ENCODE results near the gene CLDN5. TPM values are rescaled to one million over a fixed set of nuclear protein-coding genes. Genes with fewer than 3 reads are reported as not detected.

Gene CLDN5
- total RNA-seq, 4 donors from 2014 or later: 40.4 to 108 (median 89.6) TPM

- intact Hi-C loops (cut with DNase I; ENCODE audit: low total_unique reads): no loop called here
These were observed 13.3 kb downstream of the CLDN5 start for GRCh38 chr22:19510919-19511341.

GRCh38 chr22:19509923-19510322 lies 14.3 kb downstream of the CLDN5 start:
- in situ Hi-C loops (cut with MboI; ENCODE audit: low sequenced_read_pairs in 4 of 4): loop anchor here in 1 of 4 donors (25.0 kb wide), 1 partner anchor 523 kb away; no protein-coding TSS in a partner anchor
- Histone ChIP-seq H3K9me3 (no peaks in the 10 kb centered on the region), H3K4me1 (no peaks in the 10 kb centered on the region), H3K36me3 (no peaks in the 10 kb centered on the region), H3K27me3 (no peaks in the 10 kb centered on the region), H3K4me3 (no peak overlapping the region), H3K27ac (no peak overlapping the region)
- ATAC-seq (no peak), DNase-seq (no peak)
- intact Hi-C loops (cut with DNase I; ENCODE audit: low total_unique reads): no loop called here
- TF ChIP-seq POLR2A (IDR thresholded peaks at IDR 0.05): no peak
- TF ChIP-seq, protein P1, sequence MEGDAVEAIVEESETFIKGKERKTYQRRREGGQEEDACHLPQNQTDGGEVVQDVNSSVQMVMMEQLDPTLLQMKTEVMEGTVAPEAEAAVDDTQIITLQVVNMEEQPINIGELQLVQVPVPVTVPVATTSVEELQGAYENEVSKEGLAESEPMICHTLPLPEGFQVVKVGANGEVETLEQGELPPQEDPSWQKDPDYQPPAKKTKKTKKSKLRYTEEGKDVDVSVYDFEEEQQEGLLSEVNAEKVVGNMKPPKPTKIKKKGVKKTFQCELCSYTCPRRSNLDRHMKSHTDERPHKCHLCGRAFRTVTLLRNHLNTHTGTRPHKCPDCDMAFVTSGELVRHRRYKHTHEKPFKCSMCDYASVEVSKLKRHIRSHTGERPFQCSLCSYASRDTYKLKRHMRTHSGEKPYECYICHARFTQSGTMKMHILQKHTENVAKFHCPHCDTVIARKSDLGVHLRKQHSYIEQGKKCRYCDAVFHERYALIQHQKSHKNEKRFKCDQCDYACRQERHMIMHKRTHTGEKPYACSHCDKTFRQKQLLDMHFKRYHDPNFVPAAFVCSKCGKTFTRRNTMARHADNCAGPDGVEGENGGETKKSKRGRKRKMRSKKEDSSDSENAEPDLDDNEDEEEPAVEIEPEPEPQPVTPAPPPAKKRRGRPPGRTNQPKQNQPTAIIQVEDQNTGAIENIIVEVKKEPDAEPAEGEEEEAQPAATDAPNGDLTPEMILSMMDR (IDR thresholded peaks at IDR 0.05 in 4 of 5, conservative IDR thresholded peaks at IDR 0.05 in 1 of 5): no peak

More at GRCh38 chr22:19510919-19511341, 13.3 kb downstream of the CLDN5 start:
- DNase-seq: no peak
- Histone ChIP-seq H3K4me3 (no peak overlapping the region), H3K27me3 (no peaks in the 10 kb centered on the region), H3K4me1 (no peaks in the 10 kb centered on the region), H3K36me3 (no peaks in the 10 kb centered on the region), H3K9me3 (no peaks in the 10 kb centered on the region), H3K27ac (no peak overlapping the region)
- in situ Hi-C loops (cut with MboI; ENCODE audit: low sequenced_read_pairs in 4 of 4): loop anchor here in 1 of 4 donors (25.0 kb wide), 1 partner anchor 524 kb away; no protein-coding TSS in a partner anchor
- ATAC-seq: no peak
- TF ChIP-seq, protein P1 (IDR thresholded peaks at IDR 0.05 in 4 of 5, conservative IDR thresholded peaks at IDR 0.05 in 1 of 5): no peak
- TF ChIP-seq POLR2A (IDR thresholded peaks at IDR 0.05): no peak

DNA sequence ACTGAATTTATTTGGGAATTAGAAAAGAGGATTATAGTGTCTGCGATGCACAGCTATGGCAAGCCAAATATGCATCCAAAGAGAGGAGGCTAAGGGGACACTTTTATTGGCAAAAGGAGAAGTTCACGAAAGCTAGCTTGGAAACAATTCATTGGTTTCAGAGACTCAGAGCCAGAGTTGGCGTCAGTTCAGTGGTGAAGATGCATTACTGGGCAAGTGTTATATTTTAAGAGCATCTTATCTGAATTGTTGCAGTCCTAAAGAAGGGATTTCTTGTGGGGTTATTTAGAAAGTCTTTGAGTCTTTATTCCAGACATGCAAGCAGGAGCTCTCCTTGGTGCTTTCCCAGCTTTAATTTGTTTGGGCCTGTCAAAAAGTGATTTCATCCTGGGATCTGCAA lies 15.0 kb downstream of the CLDN5 start:
- in situ Hi-C loops (cut with MboI; ENCODE audit: low sequenced_read_pairs in 4 of 4): loop anchor here in 1 of 4 donors (25.0 kb wide), 1 partner anchor 522 kb away; no protein-coding TSS in a partner anchor

DNA sequence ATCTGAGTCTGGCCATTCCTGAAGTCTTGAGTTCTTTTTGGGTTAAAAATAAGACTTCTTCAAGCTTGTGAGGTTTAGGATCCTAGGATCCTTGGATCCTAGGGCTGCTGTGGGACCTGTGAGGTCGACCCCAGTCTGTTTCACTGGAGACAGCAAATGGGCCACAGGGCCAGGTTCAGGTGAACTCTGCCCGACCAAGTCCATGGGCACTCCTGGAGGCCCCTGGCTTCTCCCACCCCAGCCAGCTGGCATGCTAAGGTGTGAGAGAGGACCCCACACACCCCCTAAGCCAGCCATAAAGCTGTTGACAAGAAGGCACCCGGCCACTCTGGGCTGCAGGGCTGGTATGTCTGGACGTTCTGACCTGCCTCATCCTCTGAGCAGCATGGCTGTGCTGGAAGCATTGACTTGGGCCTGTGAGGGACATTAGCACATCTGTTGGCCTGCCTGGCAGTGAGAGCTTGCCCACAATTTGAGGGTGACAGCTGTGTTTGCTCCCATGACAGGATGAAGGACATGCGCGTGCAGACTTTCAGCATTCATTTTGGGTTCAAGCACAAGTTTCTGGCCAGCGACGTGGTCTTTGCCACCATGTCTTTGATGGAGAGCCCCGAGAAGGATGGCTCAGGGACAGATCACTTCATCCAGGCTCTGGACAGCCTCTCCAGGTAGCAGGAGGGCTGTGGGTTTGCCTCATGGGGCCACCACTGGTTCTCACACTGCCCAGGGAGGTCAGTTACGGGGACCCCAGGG lies 16.0 kb downstream of the CLDN5 start:
- no peaks in the 10 kb centered on the region for H3K9me3 ChIP-seq
- no peaks in the 10 kb centered on the region for H3K36me3 ChIP-seq
- no peak for DNase-seq
- no peak for ATAC-seq
- no peaks in the 10 kb centered on the region for H3K4me1 ChIP-seq
- no peak overlapping the region for H3K27ac ChIP-seq
- TF ChIP-seq POLR2A (IDR thresholded peaks at IDR 0.05): no peak
- TF ChIP-seq, protein P1 (IDR thresholded peaks at IDR 0.05 in 4 of 5, conservative IDR thresholded peaks at IDR 0.05 in 1 of 5): no peak
- in situ Hi-C loops (cut with MboI; ENCODE audit: low sequenced_read_pairs in 4 of 4) (loop anchor here in 1 of 4 donors (25.0 kb wide), 1 partner anchor 521 kb away; no protein-coding TSS in a partner anchor), intact Hi-C loops (cut with DNase I; ENCODE audit: low total_unique reads) (no loop called here)
- no peak overlapping the region for H3K4me3 ChIP-seq
- no peaks in the 10 kb centered on the region for H3K27me3 ChIP-seq

More for the DNA sequence above, 15.0 kb downstream of the CLDN5 start:
- ATAC-seq (no peak), DNase-seq (no peak)
- Histone ChIP-seq H3K27me3 (no peaks in the 10 kb centered on the region), H3K9me3 (no peaks in the 10 kb centered on the region), H3K4me1 (no peaks in the 10 kb centered on the region), H3K4me3 (no peak overlapping the region), H3K36me3 (no peaks in the 10 kb centered on the region), H3K27ac (no peak overlapping the region)
- intact Hi-C loops (cut with DNase I; ENCODE audit: low total_unique reads): no loop called here
- TF ChIP-seq POLR2A (IDR thresholded peaks at IDR 0.05): no peak
- TF ChIP-seq, protein P1 (IDR thresholded peaks at IDR 0.05 in 4 of 5, conservative IDR thresholded peaks at IDR 0.05 in 1 of 5): no peak
